ENCODE results near the gene HDAC9.

HDAC9 gene

DNA sequence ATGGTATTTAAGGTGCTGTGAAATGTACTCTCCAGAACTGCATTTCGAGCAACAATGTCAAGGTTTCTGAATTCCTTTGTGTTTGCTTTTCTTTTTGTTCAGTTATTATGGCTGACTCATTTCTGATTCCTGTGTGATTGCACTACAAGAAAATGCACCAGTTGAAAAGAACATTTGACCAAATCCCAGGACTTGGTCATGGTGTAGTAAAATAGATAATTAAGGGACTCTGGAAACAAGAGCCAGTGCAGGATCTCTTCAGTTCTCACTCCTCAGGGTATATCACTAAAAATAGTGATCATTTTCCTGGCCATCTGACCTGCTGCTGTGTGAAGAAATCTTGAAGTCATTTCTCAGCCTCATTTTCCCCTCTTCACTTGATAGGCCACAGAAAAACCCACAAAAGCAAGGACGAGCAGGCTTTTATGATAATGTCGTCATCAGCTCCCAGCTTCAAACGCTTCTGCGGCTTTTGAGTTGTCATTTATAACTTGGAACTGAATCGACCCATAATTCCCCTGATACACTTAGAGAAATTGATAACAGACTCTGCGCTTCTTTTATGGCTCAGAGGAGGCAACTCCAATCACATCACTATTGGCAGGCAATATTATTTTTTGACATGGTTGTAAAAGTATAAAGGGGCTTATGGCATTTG, 274.7 kb downstream of the HDAC9 start:
- no peak for FAIRE-seq
- DNase-seq (ENCODE audit: insufficient read length, low spot score): no peak

DNA sequence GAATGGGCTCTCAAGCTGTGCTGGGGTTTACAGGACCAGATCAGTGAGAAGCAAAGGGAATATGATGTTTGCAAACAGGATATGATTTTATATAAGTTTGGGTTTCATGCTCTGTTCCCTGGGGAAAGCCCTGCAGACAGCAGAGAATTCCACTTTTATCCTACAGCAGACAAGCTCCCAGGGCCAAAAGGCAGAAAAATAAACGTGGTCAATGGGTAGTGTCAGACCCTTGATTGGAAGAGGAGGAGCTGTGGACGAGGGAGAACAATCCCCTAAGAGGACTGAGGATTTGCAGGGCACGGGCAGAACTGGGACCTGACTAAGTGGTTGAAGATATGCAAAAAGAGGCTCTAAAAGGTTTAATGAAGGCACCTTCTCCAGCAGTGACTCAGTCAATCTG, 275.3 kb downstream of the HDAC9 start:
- FAIRE-seq (no peak), DNase-seq (ENCODE audit: insufficient read length, low spot score) (no peak)

GRCh38 chr7:18771834-18772566, 276.5 kb downstream of the HDAC9 start:
- FAIRE-seq (no peak), DNase-seq (ENCODE audit: insufficient read length, low spot score) (no peak)

DNA sequence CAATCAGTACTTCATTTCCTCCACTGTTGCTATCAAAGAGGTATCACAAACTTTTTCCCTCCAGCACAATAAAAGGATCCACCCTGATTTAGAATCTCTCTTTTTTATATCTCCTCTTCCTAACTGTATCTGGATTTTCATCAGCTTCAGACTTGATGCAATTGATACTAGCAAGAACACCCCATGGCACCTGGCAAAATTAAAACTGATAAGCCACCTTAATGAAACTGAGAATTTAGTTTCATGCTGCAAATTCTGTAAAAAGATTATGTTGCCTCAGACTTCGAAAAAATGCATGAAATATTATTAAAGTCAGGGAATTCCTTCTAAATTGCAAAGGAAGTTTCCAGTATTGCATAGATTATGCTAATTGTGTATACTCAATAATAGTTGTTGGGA, 277.0 kb downstream of the HDAC9 start:
- DNase-seq (ENCODE audit: insufficient read length, low spot score) (no peak), FAIRE-seq (no peak)

- FAIRE-seq (no peak), DNase-seq (ENCODE audit: insufficient read length, low spot score) (no peak)
Measured at GRCh38 chr7:18777314-18777713, 281.8 kb downstream of the HDAC9 start.

- FAIRE-seq (no peak), DNase-seq (ENCODE audit: insufficient read length, low spot score) (no peak)
Measured at GRCh38 chr7:18778594-18778993, 283.0 kb downstream of the HDAC9 start.

DNA sequence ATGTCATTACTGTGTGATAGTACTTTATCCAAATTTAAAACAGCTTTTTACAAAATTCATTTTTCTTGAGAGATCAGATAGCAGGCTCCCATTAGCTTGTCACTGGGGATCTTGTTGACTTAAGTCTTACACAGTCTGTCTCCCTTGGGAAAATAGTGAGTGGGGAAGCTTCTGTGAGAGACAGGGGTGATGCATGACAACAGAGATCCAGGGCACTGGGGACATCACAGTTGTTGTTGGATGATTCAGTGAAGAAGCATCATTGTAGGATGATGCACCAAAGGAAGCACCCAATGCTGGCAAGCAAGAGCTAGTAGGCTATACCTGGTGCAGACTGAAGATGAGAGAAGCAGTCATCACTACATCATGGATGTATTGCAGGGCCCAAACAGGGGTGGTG, 284.7 kb downstream of the HDAC9 start:
- DNase-seq (ENCODE audit: insufficient read length, low spot score): no peak
- FAIRE-seq: no peak

DNA sequence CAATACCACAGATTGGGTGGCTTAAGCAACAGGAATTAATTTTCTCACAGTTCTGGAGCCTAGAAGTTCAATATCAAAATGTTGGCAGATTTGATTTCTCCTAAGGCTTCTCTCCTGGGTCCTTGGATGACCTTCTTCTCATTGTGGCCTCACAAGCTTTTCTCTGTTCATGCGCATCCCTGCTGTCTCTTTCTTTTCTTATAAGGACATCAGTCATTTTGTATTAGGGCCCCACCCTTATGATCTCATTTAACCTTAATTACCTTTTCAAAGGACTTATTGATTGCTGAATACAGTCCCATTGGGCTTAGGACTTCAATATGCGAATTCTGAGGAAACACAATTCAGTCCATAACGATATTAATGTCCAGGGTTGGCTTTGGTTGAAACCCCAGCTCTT, 285.4 kb downstream of the HDAC9 start:
- no peak for DNase-seq (ENCODE audit: insufficient read length, low spot score)
- FAIRE-seq: no peak

GRCh38 chr7:18786196-18786727, 290.7 kb downstream of the HDAC9 start:
- FAIRE-seq (no peak), DNase-seq (ENCODE audit: insufficient read length, low spot score) (no peak)

GRCh38 chr7:18786796-18787195, 291.2 kb downstream of the HDAC9 start:
- FAIRE-seq (no peak), DNase-seq (ENCODE audit: insufficient read length, low spot score) (no peak)

GRCh38 chr7:18788026-18788425, 292.5 kb downstream of the HDAC9 start:
- DNase-seq (ENCODE audit: insufficient read length, low spot score) (no peak), FAIRE-seq (no peak)

GRCh38 chr7:18792871-18793595, 297.5 kb downstream of the HDAC9 start:
- DNase-seq (ENCODE audit: insufficient read length, low spot score) (no peak), FAIRE-seq (no peak)

- FAIRE-seq (no peak), DNase-seq (ENCODE audit: insufficient read length, low spot score) (no peak)
Measured at GRCh38 chr7:18796216-18796615, 300.7 kb downstream of the HDAC9 start.

- no peak for DNase-seq (ENCODE audit: insufficient read length, low spot score)
- FAIRE-seq: no peak
Measured at GRCh38 chr7:18798088-18798906, 302.7 kb downstream of the HDAC9 start.

GRCh38 chr7:18799899-18800298, 304.4 kb downstream of the HDAC9 start:
- FAIRE-seq (no peak), DNase-seq (ENCODE audit: insufficient read length, low spot score) (no peak)

DNA sequence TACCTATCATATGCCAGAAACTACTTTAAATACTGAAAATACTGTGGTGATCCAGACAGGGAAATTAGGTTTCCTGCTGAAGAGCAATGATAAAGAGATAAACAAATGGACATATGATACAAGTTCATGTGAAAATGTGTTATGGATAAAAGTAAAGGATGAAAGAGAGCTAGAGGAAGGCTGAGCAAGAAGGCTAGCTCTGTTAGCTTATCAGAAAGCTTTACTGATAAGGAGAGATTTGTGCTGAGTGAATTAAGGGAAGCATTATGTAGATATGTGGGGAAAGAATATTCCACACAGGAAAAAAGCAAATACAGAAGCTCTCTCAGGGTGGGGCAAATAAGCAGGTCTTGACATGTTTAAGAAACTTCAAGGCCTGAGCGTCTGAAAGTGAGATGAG, 308.4 kb downstream of the HDAC9 start:
- FAIRE-seq: no peak

GRCh38 chr7:18806177-18806576, 310.6 kb downstream of the HDAC9 start:
- no peak for DNase-seq (ENCODE audit: insufficient read length, low spot score)
- FAIRE-seq: no peak

More for the DNA sequence above, 308.4 kb downstream of the HDAC9 start:
- DNase-seq (ENCODE audit: insufficient read length, low spot score): no peak

DNA sequence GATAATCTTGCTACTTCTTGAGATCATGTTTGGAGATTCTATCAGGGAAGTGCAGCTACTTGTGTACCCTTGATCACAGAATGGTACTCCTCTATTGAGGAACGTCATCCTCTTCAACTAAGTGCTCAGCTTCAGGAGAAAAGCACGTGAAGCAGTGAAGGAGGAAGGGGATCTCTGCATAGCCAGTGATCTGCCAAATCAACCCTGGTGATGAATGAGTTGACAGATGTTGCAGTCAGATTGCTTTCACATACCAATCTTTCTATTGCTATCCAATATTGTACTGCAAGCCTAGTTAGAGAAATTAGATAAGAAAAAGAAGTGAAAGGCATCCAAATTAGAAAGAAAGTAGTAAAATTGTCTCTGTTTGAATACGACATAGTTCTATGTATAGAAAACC, 312.5 kb downstream of the HDAC9 start:
- FAIRE-seq (no peak), DNase-seq (ENCODE audit: insufficient read length, low spot score) (no peak)

GRCh38 chr7:18815261-18815960, 319.9 kb downstream of the HDAC9 start:
- FAIRE-seq: no peak
- DNase-seq (ENCODE audit: insufficient read length, low spot score): no peak

- DNase-seq (ENCODE audit: insufficient read length, low spot score) (no peak), FAIRE-seq (no peak)
Measured at GRCh38 chr7:18820981-18821380, 325.4 kb downstream of the HDAC9 start.
